ENCODE measurements around the gene GAS6.
"Not testable (repeated sequence)": the region's sequence is repeated elsewhere in the genome, so short reads cannot be mapped to it uniquely, and the experiment has no call there.

The GAS6 gene

DNA sequence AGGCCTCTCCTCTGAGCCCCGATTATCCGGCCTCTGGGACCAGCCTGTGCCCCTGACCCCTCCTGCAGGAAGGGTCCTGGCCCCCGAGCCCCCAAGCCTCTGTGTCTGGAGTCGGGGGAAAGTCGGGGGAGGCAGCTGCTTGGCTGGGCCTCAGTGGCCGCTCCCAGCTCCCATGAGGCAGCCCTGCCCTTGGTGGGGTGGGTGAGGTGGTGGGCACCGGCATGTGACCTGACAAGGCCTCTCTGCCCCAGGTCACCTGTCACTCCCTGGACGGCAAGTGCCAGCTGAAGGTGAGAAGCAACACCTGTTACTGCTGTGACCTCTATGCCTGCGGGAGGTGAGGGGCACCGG is 63.3 kb downstream of the GAS6 start:
- TF ChIP-seq, protein P1, sequence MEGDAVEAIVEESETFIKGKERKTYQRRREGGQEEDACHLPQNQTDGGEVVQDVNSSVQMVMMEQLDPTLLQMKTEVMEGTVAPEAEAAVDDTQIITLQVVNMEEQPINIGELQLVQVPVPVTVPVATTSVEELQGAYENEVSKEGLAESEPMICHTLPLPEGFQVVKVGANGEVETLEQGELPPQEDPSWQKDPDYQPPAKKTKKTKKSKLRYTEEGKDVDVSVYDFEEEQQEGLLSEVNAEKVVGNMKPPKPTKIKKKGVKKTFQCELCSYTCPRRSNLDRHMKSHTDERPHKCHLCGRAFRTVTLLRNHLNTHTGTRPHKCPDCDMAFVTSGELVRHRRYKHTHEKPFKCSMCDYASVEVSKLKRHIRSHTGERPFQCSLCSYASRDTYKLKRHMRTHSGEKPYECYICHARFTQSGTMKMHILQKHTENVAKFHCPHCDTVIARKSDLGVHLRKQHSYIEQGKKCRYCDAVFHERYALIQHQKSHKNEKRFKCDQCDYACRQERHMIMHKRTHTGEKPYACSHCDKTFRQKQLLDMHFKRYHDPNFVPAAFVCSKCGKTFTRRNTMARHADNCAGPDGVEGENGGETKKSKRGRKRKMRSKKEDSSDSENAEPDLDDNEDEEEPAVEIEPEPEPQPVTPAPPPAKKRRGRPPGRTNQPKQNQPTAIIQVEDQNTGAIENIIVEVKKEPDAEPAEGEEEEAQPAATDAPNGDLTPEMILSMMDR (conservative IDR thresholded peaks at IDR 0.05; ENCODE audit: low read length), result no peak
- no peak for DNase-seq (ENCODE audit: low read depth)
- no peak overlapping the region for H3K4me3 ChIP-seq (ENCODE audit: low read length)

DNA sequence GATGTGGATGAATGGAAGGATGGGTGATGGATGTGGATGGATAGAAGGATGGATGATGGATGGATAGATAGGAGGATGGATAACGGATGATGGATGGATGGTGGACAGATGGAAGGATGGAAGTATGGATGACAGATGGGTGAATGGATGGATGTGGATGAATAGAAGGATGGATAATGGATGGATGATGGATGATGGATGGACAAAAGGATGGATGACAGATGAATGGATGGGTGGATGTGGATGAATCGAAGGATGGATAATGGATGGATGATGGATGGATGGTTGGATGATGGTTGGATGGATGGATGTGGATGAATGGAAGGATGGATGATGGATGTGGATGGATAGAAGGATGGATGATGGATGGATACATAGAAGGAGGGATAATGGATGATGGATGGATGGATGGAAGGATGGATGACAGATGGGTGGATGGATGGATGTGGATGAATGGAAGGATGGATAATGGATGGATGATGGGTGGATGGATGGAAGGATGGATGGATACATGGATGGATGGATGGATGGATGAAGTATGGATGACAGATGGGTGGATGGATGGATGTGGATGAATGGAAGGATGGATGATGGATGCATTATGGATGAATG is 65.6 kb downstream of the GAS6 start:
- DNase-seq (ENCODE audit: low read depth), result no peak
- TF ChIP-seq, protein P1 (conservative IDR thresholded peaks at IDR 0.05; ENCODE audit: low read length), result no peak
- no peak overlapping the region for H3K4me3 ChIP-seq (ENCODE audit: low read length)

DNA sequence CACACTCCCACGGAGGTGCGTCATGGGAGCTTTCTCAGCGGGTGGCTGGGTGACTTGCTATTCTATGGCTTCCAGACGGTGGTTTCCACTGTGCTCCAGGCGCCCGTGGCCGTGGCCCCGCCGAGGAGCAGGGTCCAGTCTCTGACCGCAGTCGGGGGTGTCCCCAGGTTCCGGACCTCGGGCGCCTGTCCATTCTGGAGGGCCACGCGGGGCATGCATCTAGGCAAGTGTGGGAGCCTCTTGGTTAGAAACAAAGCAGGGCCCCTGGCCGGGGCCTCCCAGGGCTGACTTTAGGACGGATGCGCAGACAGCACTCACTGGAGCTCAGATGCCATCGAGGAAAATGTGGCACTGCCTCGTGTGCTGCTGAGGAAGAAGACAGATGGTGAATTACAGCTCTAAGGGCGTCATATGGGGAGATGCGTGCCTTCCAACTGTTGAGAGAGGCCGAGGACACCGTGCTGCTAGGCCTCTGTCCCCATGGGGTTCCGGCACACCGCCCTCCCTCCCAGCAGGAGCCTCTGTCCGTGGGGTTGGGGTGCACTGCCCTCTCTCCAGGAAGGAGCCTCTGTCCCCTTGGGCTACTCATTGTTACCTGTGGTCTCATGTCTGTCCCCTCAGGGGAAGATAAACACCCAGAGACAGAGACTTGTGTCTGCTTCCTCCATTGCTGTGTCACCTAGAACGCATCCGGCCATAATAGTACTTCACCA is 66.8 kb downstream of the GAS6 start:
- TF ChIP-seq, protein P1 (conservative IDR thresholded peaks at IDR 0.05; ENCODE audit: low read length), result no peak
- no peak for DNase-seq (ENCODE audit: low read depth)
- no peak overlapping the region for H3K4me3 ChIP-seq (ENCODE audit: low read length)

DNA sequence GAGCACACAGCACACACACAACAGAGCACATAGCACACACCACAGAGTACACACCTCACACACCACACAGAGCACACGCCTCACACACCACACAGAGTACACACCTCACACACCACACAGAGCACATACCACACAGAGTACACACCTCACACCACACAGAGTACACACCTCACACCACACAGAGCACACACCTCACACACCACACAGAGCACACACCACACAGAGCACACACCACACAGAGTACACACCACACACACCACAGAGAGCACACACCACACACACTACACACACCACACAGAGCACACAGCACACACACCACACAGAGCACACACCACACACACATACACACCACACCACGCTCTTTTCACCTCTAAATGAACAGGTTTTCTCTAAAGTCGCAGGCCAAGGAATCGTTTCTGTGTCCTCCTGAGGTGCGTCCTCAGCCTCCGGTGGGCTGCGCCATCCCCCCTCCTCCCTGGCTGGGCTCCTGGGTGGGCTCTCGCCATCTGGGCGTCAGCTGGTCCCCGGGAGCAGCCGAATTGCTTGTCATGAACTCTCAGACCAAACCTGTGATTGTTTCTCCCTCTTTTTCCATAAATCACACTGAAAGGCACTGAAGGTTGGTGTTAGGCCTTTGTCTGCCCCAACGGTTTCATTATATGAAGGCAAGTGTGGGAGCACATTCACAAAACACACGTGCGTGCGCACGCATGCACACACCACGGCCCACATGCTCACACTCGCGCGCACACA is 67.5 kb downstream of the GAS6 start:
- TF ChIP-seq, protein P1 (conservative IDR thresholded peaks at IDR 0.05; ENCODE audit: low read length), result no peak
- no peak overlapping the region for H3K4me3 ChIP-seq (ENCODE audit: low read length)
- DNase-seq (ENCODE audit: low read depth), result no peak

DNA sequence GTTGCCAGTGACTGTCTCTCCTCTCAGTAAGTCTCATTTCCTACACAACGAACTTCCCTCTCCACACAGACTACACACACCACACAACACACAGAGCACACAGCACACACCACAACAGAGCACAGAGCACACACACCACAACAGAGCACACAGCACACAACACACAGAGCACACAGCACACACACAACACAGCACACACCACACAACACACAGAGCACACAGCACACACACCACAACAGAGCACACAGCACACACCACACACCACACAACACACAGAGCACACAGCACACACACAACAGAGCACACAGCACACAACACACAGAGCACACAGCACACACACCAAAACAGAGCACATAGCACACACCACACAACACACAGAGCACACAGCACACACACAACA is 68.5 kb downstream of the GAS6 start:
- DNase-seq (ENCODE audit: low read depth); H3K4me3 ChIP-seq (ENCODE audit: low read length): not testable (repeated sequence)

DNA sequence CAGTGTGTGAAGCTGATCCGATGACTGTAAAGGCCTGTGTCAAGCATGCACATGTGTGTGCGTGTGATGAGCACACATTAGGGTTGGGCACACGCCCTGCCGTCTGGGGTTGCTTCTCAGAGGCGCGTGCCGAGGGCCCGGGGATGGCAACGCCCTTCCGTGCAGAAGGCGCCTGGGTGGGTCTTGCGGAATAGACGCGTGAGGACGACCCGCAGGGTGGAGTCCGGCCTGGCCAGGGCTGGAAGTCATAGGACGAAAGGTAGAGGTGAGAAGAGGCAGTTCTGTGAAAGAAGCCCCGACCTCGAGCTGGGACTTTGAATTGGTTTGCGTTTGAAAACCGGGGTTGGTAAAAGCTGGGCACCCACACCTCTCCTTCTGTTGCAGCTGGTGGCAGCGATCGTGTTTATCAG is 69.1 kb downstream of the GAS6 start:
- DNase-seq (ENCODE audit: low read depth), result no peak
- no peak overlapping the region for H3K4me3 ChIP-seq (ENCODE audit: low read length)
- TF ChIP-seq, protein P1 (conservative IDR thresholded peaks at IDR 0.05; ENCODE audit: low read length), result no peak

DNA sequence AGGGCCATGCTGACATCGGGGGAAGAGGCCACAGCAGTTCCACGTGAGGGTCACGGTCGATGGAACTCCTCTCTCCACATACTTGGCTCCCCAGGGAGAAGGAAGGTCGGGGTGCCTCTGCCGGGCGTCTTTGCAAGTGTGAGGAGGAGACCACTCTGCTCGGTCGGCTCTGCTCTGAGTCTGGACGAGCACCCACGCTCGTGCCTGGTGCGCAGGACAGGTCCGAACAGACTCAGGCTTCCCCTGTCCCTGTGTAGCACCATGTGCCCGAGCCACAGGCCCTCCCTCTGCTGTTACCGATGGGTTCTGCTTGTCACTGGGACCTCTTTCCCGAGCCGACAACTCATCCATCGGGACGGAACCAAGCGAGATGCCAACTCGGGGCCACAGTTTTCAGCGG is 69.8 kb downstream of the GAS6 start:
- TF ChIP-seq, protein P1 (conservative IDR thresholded peaks at IDR 0.05; ENCODE audit: low read length), result no peak
- DNase-seq (ENCODE audit: low read depth), result no peak
- H3K4me3 ChIP-seq (ENCODE audit: low read length), result no peak overlapping the region

Measured in AG10803 (cell line).